GM23338 (cell line): ENCODE results near the gene STON2. TPM values are rescaled to one million over a fixed set of nuclear protein-coding genes. Genes with fewer than 3 reads are reported as not detected.

Experiments used
- ATAC-seq: fragments of 200-7000 bp; cut with Tn5 transposase; 3 replicates; pipeline ENCODE4 v1.9.1; 2020
- DNase-seq: peaks from one replicate; pipeline ENCODE4 v3.0.0-alpha.2; 2015; ENCODE audit warnings: low spot score
- H2AFZ ChIP-seq: fragments of 200-600 bp; sonication (generic); 2 replicates; pipeline ENCODE4 v1.8.0; 2016; ENCODE audit warnings: antibody characterized with exemption, mild to moderate bottlenecking, moderate library complexity
- H3F3A ChIP-seq: fragments of 200-600 bp; sonication (generic); replicated peaks from 2 replicates; pipeline ENCODE4 v1.8.0; 2017; ENCODE audit warnings: antibody characterized with exemption, mixed run types, low read depth
- H3K27ac ChIP-seq: fragments of 200-600 bp; sonication (generic); 2 replicates; pipeline ENCODE4 v1.6.1; 2016; ENCODE audit warnings: low read depth
- H3K27me3 ChIP-seq: fragments of 200-600 bp; sonication (generic); 2 replicates; pipeline ENCODE4 v1.8.0; 2016; ENCODE audit warnings: mild to moderate bottlenecking, mixed run types, moderate library complexity; ENCODE audit not compliant: insufficient read depth
- H3K36me3 ChIP-seq: fragments of 200-600 bp; sonication (generic); 2 replicates; pipeline ENCODE4 v1.8.0; 2016; ENCODE audit warnings: mild to moderate bottlenecking; ENCODE audit not compliant: insufficient read depth
- H3K4me1 ChIP-seq: fragments of 200-600 bp; sonication (generic); 2 replicates; pipeline ENCODE4 v1.8.0; 2016; ENCODE audit warnings: mild to moderate bottlenecking, moderate library complexity; ENCODE audit not compliant: insufficient read depth
- H3K4me2 ChIP-seq: fragments of 200-600 bp; sonication (generic); 2 replicates; pipeline ENCODE4 v1.7.1; 2017; ENCODE audit warnings: mixed run types
- H3K4me3 ChIP-seq: fragments of 200-600 bp; sonication (generic); 2 replicates; pipeline ENCODE4 v1.6.1; 2016; ENCODE audit warnings: mixed run types
- H3K79me2 ChIP-seq: fragments of 200-600 bp; sonication (generic); replicated peaks from 2 replicates; pipeline ENCODE4 v1.8.0; 2017; ENCODE audit warnings: mild to moderate bottlenecking; ENCODE audit not compliant: insufficient read depth
- H3K9me2 ChIP-seq: fragments of 200-600 bp; sonication (generic); 2 replicates; pipeline ENCODE4 v1.8.0; 2017; ENCODE audit not compliant: insufficient read depth
- H4K20me1 ChIP-seq: fragments of 200-600 bp; sonication (generic); replicated peaks from 2 replicates; pipeline ENCODE4 v1.8.0; 2017; ENCODE audit warnings: mild to moderate bottlenecking; ENCODE audit not compliant: insufficient read depth
- H3K27ac Mint-ChIP-seq: 2 replicates; pipeline ENCODE4 v1.8.0; 2020; ENCODE audit warnings: inconsistent platforms, mild to moderate bottlenecking, moderate library complexity, mixed read lengths
- H3K27me3 Mint-ChIP-seq: 3 replicates; pipeline ENCODE4 v1.8.0; 2022; ENCODE audit warnings: low read depth, mild to moderate bottlenecking, moderate library complexity, mixed read lengths, inconsistent platforms; ENCODE audit not compliant: insufficient read depth, poor library complexity
- H3K36me3 Mint-ChIP-seq: 3 replicates; pipeline ENCODE4 v1.8.0; 2021; ENCODE audit warnings: low read depth, mild to moderate bottlenecking, inconsistent platforms, moderate library complexity, mixed read lengths
- H3K4me1 Mint-ChIP-seq: 3 replicates; pipeline ENCODE4 v1.8.0; 2020; ENCODE audit warnings: mild to moderate bottlenecking, inconsistent platforms, mixed read lengths
- H3K4me3 Mint-ChIP-seq: 3 replicates; pipeline ENCODE4 v1.8.0; 2021; ENCODE audit warnings: moderate library complexity, mild to moderate bottlenecking, inconsistent platforms, mixed read lengths
- H3K9me3 Mint-ChIP-seq: 3 replicates; pipeline ENCODE4 v1.8.0; 2020; ENCODE audit warnings: moderate library complexity, mild to moderate bottlenecking, inconsistent platforms, mixed read lengths
- CREB1 ChIP-seq: fragments of 250-450 bp; sonication (Bioruptor Pico); IDR thresholded peaks from 2 replicates; pipeline ENCODE4 v1.5.0; 2020; ENCODE audit warnings: low read depth, mild to moderate bottlenecking, moderate library complexity
- CTCF ChIP-seq, 2 experiments: fragments of 200-600 bp in 1 of 2; sonication (generic) in 1 of 2; conservative IDR thresholded peaks; 2 replicates each; pipeline versions ENCODE4 v1.5.1 to v1.6.1; 2016 to 2017; ENCODE audit warnings: antibody characterized with exemption in 2 of 2, low read depth in 2 of 2, mild to moderate bottlenecking in 2 of 2, moderate library complexity in 1 of 2
- EZH2phosphoT487 ChIP-seq: fragments of 200-600 bp; sonication (generic); IDR thresholded peaks from one replicate; pipeline ENCODE4 v1.8.1; 2018; ENCODE audit warnings: antibody characterized with exemption; ENCODE audit not compliant: unreplicated experiment
- POLR2AphosphoS5 ChIP-seq: IDR thresholded peaks from 2 replicates; pipeline ENCODE4 v1.6.1; 2016; ENCODE audit warnings: antibody characterized with exemption, low read depth
- STAT1 ChIP-seq: IDR thresholded peaks from one replicate; pipeline ENCODE4 v1.6.1; 2016; ENCODE audit warnings: antibody characterized with exemption; ENCODE audit not compliant: unreplicated experiment
- ZNF331 ChIP-seq: fragments of 250-450 bp; sonication (Bioruptor Pico); IDR thresholded peaks from 2 replicates; pipeline ENCODE4 v1.5.0; 2020; ENCODE audit warnings: low read depth, mild to moderate bottlenecking, moderate library complexity
- ZNF462 ChIP-seq: fragments of 250-450 bp; sonication (Bioruptor Pico); IDR thresholded peaks from 2 replicates; pipeline ENCODE4 v1.5.0; 2020; ENCODE audit warnings: mild to moderate bottlenecking, moderate library complexity
- polyA plus RNA-seq: library from polyadenylated mRNA; unstranded; fragments of >200 nt; fragmentation: Nextera tagmentation; extraction: Ambion mirVana; gene quantifications from 2 replicates; pipeline ENCODE4 v1.2.1, GENCODE V29; 2016
- total RNA-seq: library from RNA; depleted of rRNA; stranded (reverse); fragments of >200 nt; shearing (Covaris generic); gene quantifications from 2 replicates; pipeline ENCODE4 v1.2.3, GENCODE V29; 2014
- TF ChIP-seq, protein P1 (sequence below): IDR thresholded peaks from 2 replicates; pipeline ENCODE4 v1.6.1; 2016; ENCODE audit warnings: antibody characterized with exemption

STON2 gene
- total and polyA plus RNA-seq, 2 experiments from 2014 or later = 8.2 to 71.0 TPM

DNA sequence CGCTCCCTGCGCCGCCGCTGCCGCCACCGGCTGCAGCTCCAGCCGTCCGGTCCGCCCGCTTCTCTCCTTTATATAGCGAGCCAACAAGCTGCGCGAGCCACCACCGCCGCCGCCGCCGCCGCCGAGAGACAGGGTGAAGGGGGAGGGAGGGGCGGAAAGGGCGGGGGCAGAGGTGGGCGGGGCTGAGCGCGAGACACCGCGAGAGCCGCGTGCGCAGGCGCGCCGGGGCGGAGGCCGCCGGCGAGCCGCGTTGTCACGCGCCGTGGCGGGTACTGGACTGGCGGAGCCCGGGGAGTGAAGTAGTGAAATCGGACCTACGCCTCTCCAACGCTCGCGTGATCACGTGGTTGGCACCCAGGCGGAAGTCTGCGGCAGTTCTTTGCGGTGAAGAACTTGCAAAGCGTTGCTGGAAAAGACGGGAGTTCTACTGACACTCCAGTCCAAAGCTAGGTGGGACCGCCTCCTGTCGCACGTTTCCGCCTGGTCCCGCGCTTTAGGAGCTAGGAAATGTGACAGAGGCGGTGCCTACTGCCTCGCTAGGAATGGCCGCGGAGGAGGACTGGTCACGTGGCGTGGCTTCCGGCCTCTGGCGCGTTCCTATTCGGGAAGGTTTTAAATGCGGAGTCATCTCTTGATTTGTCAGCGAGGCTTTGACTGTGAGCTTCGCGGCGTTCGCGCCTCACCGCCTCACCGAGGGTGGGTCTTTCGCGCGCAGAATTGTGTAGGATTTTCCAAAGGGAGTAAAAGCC lies 179.1 kb downstream of the STON2 start, which contains the start of gene GTF2A1:
Gene GTF2A1 (minus strand): TSS at position 130 of the 749 bp plus-strand sequence. CDS start 441 bp downstream, outside the sequence.
- H3K4me1 Mint-ChIP-seq = peaks cover 23% of the 10 kb centered on the region
- DNase-seq = peak; percentile 97
- H4K20me1 ChIP-seq = no peaks in the 10 kb centered on the region
- H3K27me3 ChIP-seq = no peaks in the 10 kb centered on the region
- peak within 1 kb of the TSS; percentile 54 for H2AFZ ChIP-seq
- H3K27me3 Mint-ChIP-seq = peaks cover 22% of the 10 kb centered on the region
- H3K4me3 ChIP-seq = peak within 1 kb of the TSS; percentile 84
- no peaks in the 10 kb centered on the region for H3K9me2 ChIP-seq
- H3K79me2 ChIP-seq = peaks cover 41% of the 10 kb centered on the region
- no peaks in the 10 kb centered on the region for H3K36me3 ChIP-seq
- H3F3A ChIP-seq = peaks cover 6% of the 10 kb centered on the region; the same call in 1 of the 2 replicates
- TF ChIP-seq, protein P1, sequence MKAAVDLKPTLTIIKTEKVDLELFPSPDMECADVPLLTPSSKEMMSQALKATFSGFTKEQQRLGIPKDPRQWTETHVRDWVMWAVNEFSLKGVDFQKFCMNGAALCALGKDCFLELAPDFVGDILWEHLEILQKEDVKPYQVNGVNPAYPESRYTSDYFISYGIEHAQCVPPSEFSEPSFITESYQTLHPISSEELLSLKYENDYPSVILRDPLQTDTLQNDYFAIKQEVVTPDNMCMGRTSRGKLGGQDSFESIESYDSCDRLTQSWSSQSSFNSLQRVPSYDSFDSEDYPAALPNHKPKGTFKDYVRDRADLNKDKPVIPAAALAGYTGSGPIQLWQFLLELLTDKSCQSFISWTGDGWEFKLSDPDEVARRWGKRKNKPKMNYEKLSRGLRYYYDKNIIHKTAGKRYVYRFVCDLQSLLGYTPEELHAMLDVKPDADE = peak; percentile 86
- TF ChIP-seq CTCF (conservative IDR thresholded peaks at IDR 0.05; ENCODE audit: low read depth in 2 of 2) = no peak
- peak; percentile 60 for TF ChIP-seq CREB1 (CRISPR knock-in tag)
- peak; percentile 89 for TF ChIP-seq POLR2AphosphoS5
- peak within 1 kb of the TSS; percentile 97 for H3K4me3 Mint-ChIP-seq
- ATAC-seq = peak; percentile 81
- H3K4me2 ChIP-seq = peak within 1 kb of the TSS; percentile 80
- peak within 1 kb of the TSS; percentile 99 for H3K27ac ChIP-seq
- H3K27ac Mint-ChIP-seq = peak within 1 kb of the TSS; percentile 100
- peaks cover 11% of the 10 kb centered on the region; the same call in 2 of the 3 replicates for H3K9me3 Mint-ChIP-seq
- H3K36me3 Mint-ChIP-seq = peaks cover 16% of the 10 kb centered on the region
- H3K4me1 ChIP-seq = peaks cover 31% of the 10 kb centered on the region

GRCh38 chr14:81220580-81220829 lies 179.6 kb downstream of the STON2 start:
- H3K79me2 ChIP-seq = peaks cover 46% of the 10 kb centered on the region
- no peaks in the 10 kb centered on the region for H3K9me2 ChIP-seq
- H3K4me1 Mint-ChIP-seq = peaks cover 23% of the 10 kb centered on the region
- H3K9me3 Mint-ChIP-seq = peaks cover 11% of the 10 kb centered on the region; the same call in 2 of the 3 replicates
- peaks cover 22% of the 10 kb centered on the region for H3K27me3 Mint-ChIP-seq
- H3K36me3 ChIP-seq = no peaks in the 10 kb centered on the region; the same call in 1 of the 2 replicates
- peak overlapping the region; percentile 80 for H3K4me2 ChIP-seq
- ATAC-seq (no peak), DNase-seq (no peak)
- peak overlapping the region; percentile 92 for H3K4me3 Mint-ChIP-seq
- peaks cover 31% of the 10 kb centered on the region for H3K4me1 ChIP-seq
- peaks cover 6% of the 10 kb centered on the region; the same call in 1 of the 2 replicates for H3F3A ChIP-seq
- H3K27me3 ChIP-seq = no peaks in the 10 kb centered on the region
- H3K36me3 Mint-ChIP-seq = peaks cover 21% of the 10 kb centered on the region
- H2AFZ ChIP-seq = no peak overlapping the region
- peak overlapping the region; percentile 84 for H3K4me3 ChIP-seq
- peak overlapping the region; percentile 98 for H3K27ac ChIP-seq
- peak overlapping the region; percentile 97 for H3K27ac Mint-ChIP-seq
- H4K20me1 ChIP-seq = no peaks in the 10 kb centered on the region
- no peak for TF ChIP-seq ZNF331 (CRISPR knock-in tag)
- no peak for TF ChIP-seq ZNF462 (CRISPR knock-in tag)
- TF ChIP-seq CREB1 (CRISPR knock-in tag) = no peak
- no peak for TF ChIP-seq STAT1
- no peak for TF ChIP-seq EZH2phosphoT487
